ENCODE data around the gene VOPP1.

The VOPP1 gene

GRCh38 chr7:55470261-55470660 is 102.0 kb downstream of the VOPP1 start:
- no peak for DNase-seq (ENCODE audit: low read depth, low spot score)

DNA sequence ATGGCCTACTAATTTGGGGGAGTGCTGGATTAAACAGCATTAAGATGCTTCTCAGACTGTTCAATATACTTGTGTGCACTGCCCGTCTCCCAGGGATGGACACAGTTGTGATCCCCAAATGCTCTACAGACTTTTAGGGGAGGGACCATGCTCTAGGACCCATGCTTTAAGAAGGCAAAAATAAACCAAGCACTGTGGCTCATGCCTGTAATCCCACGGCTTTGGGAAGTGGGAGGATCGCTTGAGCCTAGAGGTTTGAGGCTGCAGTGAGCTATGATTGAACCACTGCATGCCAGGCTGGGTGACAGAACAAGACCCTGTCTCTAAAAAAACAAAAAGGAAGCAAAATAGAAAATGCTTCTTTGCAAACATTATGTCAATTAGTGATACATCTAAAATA is 102.6 kb downstream of the VOPP1 start:
- no peak for DNase-seq (ENCODE audit: low read depth, low spot score)

DNA sequence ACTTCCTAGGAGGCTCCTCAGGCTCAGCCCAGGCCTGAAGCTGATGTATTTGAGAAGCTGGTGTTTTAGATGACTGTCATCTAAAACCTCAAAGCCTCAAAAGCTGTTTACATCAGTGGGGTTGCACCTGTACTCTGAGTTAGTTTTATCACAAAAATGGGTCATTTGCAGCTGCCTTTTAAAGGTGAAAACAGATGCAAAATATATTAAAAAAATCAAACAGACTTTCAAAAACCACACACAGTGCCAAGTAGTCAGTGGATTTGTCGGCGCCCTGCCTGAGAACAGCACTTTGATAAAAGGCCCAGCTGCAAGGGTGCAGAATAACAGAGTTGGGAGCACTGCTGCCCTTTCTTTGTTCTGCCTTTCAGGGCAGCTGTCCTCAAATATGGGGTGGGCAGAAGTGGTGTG is 103.0 kb downstream of the VOPP1 start:
- no peak for DNase-seq (ENCODE audit: low read depth, low spot score)

DNA sequence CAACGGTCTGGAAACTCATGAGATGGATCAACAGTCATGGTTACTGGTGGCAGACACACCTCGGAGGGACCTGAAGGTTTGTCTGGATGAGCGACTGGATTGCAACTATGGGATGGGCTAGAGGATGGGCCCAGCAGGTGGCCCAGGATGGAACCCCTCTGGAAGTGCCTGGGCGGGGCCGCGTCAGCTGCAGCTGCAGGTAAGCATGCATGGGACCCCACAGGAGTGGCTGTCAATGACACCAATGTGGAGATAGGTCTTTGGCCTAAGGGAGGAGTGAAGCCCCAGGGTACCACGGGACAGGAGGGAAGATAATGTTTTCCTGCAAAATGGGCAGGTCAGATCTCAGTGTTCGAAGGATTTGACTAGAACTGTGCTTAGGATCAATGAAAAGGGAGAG is 103.8 kb downstream of the VOPP1 start:
- DNase-seq (ENCODE audit: low read depth, low spot score) = no peak

DNA sequence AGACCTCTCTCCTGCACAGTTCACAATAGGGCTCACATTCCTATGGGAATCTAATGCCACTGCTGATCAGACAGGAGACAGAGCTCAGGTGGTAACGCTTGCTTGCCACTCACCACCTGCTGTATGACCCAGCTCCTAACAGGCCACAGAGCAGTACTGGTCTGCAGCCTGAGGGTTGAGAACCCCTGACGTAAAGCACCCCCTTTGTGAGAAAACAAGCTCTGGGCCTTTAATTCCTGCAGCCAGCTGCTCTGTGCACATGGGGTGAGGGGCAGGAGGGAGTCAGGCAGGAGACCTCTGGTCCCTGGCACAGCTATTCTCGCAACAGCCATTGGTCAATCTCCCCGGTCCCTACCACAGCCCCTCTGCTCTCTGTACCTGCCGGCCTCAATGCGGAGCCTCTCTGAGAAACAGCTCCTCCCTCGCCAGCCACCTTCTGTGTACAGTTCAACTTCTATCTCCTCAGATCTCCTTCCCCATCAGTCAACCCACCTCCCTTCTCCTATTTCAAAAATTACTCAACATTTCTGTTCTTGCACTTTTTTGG is 105.2 kb downstream of the VOPP1 start:
- DNase-seq (ENCODE audit: low read depth, low spot score) = no peak

DNA sequence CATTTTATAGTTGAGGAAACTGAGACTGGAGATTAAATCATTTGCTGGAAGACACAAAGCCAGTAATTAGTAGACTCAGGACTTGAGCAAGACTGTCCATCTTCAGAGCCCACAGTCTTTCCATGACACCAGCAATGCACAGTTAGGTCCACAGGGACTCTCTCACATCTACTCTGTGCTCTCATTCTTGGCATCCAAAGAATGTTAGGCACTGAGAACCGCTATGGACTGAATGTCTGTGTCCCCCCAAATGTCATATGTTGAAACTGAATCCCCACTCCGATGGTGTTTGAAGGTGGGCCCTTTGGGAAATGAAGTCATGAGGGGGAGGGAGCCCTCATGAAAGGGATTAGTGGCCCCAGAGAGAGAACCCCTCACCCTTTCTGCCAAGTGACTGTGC is 106.6 kb downstream of the VOPP1 start:
- no peak for DNase-seq (ENCODE audit: low read depth, low spot score)

- DNase-seq (ENCODE audit: low read depth, low spot score) = no peak
Observed at GRCh38 chr7:55464422-55464821, 107.9 kb downstream of the VOPP1 start.

DNA sequence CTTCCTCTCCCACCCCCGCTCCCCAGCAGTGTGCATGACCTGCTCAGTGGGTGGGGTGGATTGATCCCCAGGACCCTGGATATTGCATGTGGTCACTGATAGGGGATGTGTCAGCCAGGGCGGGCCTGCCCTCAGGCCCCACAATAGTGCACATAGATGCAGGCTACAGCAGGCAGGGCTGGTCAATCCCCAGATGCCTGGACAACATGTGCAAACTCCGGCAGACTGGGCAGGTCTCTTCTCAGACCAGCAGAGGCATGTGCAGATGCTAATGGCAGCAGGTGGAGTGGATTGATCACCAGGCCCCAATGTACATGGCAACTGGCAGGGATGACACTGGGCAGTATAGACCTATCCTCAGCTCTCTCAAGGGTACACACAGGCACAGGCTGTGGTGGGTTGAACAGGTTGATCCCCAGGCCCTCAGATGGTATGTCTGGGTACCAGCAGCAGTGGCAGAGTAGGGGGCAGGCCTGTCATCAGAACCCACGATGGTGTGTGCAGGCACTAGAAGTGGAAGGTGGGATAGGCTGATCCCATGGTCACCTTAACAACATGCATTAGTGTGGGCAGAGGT is 108.5 kb downstream of the VOPP1 start:
- no peak for DNase-seq (ENCODE audit: low read depth, low spot score)

GRCh38 chr7:55458351-55458750 is 114.0 kb downstream of the VOPP1 start:
- DNase-seq (ENCODE audit: low read depth, low spot score) = no peak

DNA sequence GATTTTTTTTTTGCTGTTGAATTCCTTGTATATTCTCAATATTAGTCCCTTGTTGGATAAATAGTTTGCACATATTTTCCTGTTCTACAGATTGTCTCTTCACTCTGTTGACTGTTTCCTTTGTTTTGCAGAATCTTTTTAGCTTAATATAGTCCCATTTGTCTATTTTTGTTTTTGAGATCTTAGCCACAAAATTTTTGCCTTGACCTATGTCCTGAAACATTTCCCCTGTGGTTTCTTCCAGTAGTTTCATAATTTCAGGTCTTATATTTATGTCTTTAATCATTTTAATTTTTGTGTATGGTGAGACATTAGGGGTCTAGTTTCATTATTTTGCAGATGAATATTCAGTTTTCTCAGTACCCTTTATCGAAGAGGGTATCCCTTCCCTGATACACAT is 114.5 kb downstream of the VOPP1 start:
- no peak for DNase-seq (ENCODE audit: low read depth, low spot score)

DNA sequence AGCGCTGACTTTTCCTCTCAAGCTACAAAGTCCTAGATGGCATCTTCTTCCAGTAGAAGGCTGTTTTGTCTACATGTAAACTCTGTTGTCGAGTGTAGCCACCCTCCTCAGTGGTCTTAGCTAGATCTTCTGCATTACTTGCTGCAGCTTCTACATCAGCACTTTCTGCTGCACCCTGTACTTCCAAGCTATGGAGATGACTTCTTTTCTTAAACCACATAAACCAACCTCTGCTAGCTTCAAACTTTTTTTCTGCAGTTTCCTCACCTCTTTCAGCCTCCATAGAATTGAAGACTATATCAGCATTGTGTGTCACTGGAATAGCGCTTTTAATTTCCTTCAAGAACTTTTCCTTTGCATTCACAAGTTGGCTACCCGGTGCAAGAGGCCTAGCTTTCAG is 119.3 kb downstream of the VOPP1 start:
- DNase-seq (ENCODE audit: low read depth, low spot score) = no peak

- DNase-seq (ENCODE audit: low read depth, low spot score) = no peak
Observed at GRCh38 chr7:55449992-55450535, 122.2 kb downstream of the VOPP1 start.

- no peak for DNase-seq (ENCODE audit: low read depth, low spot score)
Observed at GRCh38 chr7:55449205-55449991, 122.9 kb downstream of the VOPP1 start.

DNA sequence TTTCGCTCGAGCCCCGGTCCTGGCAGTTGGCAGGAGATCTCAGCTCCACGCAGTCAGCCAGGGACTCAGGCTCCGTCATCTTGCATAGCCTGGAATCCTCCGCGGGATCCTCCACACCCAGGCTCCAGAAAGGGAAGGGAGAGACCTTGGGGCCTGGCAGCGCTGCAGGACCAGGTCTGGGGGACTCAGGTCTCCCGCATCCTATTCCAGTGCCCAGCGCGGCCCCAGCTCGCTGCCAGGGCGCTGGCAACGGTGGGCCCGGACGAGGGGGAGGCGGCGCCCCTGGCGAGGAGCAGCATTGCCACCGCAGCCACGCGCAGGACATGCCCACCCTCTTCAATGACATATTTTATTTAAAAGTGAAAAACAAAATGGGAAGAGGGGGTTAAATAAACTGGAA is 123.8 kb downstream of the VOPP1 start:
- DNase-seq (ENCODE audit: low read depth, low spot score) = no peak

DNA sequence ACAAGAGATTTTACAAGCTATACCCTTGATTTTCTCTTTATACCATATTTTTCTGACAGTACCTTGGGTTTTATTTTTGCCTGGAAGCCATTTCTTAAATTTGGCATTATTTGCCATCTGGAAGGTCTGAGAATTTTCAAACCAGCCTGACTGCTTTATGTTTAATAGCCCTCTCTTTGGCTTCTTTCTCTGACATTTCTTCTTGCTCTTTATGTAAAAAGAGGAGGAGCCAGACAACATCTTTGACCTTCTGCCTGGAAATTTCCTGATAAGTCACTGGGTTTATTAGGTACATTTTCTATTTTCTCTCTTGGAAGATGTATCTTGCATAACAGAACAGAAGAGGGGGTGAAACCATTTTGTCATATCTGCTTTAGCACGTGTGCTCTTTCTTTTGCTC is 127.5 kb downstream of the VOPP1 start:
- DNase-seq (ENCODE audit: low read depth, low spot score) = no peak

DNA sequence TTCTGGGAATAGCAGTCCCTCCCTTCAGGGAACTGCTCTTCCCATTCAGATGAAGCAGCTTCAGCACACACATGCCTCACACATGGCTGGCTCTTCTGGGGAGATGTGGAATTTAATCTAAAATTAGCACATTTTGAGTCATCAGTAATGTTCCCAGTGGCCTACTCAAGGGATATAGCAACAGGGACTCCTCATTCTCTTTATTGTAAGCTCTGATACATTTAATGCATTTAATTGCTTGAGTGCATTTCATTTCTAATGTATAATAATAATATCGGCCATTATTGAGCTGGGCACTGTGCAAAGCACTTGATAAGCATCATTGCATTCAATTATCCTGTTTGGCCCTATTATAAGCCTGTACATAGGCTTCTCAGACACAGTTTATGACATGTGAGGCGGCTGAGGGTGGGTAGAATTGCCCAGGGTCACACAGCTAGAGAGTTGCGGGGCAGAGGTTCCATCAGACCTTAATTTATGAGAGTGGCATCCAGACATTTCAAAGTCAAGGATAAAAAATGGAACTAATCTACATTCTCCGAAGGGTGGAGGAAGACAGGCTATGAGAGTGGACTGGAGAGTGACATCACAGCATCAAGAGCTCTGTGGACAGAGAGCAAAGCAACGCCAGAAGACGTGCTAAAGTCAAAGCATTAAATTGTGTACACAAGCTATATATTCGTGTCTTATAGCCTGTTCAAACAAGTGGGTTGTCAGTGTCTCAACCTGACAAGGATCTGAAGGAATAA is 130.4 kb downstream of the VOPP1 start:
- DNase-seq (ENCODE audit: low read depth, low spot score) = no peak

DNA sequence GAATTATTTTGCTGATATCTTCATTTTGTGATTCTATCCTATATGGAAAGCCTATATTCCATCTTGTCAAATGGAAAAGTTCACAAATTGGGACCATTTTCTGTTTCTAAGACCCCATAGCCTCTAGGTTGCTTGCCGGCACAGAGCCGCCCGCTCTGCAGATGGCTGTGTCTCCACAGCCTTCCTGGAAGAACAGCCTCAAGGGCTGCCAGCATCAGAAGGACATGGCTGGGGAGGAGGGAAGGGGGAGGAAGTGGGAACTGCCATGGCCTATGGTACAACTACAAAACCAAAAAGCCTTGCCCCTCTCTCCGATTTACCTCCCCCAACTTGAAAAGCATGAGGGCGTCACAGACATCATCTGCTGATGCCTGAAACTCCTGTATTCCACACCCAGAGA is 131.3 kb downstream of the VOPP1 start:
- no peak for DNase-seq (ENCODE audit: low read depth, low spot score)

GRCh38 chr7:55440040-55440690 is 132.1 kb downstream of the VOPP1 start:
- no peak for DNase-seq (ENCODE audit: low read depth, low spot score)

DNA sequence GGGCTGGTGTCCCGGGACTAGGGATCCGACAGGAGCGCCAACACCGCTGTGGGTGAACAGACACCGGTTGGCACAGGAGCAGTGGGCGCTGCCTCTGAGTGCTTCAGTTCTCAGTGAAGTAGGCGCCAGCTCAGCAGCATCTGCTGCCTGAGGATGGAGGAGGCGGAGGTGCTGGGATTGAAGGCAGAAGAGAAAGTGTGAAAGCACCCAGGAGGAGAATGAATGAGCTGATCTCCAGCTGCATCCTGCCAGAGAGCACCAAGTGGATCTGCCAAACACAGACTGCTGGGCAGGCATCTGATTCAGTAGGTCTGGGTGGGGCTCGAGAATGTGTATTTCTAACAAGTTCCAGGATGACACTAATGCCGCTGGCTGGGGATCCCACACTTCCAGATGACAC is 132.7 kb downstream of the VOPP1 start:
- no peak for DNase-seq (ENCODE audit: low read depth, low spot score)

DNA sequence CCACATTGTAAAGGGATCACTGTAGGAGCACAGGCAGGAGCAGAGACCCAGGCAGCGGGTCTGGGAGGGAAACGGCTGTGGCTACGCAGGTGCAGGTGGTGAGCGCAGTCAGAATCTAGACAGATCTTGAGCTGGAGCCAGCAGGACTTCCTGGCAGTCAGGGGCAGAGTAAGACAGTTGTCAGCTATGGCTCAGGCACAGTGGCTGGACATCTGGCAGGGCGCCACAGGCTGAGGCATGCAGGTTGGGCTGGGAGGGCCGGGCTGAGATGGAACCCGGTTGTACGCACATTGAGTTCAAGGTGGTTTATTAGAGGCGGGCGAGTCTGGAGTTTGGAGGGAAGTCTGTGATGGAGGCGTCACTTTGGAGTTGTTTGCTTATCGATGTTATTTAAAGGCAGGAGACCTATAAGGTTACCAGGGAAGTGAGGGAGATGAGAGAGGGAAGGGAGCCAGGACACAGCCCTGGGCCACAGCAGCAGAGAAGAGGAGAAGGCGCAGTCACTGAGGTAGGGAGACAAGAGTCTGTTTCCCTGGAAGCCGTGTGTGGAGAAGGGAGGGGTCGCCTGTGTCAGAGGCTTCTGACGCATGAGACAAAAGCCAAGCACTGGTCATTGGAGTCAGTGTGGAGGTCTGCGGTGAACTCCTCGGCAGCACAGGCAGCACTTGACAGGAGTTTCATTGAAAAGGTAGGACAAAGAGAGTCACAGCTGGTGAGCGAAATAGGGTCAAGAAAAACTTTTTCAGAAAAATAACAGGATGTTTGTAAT is 133.4 kb downstream of the VOPP1 start:
- no peak for DNase-seq (ENCODE audit: low read depth, low spot score)

All from iPS DF 19.7 (cell line).